ENCODE measurements around the gene NPC1.

NPC1 gene

DNA sequence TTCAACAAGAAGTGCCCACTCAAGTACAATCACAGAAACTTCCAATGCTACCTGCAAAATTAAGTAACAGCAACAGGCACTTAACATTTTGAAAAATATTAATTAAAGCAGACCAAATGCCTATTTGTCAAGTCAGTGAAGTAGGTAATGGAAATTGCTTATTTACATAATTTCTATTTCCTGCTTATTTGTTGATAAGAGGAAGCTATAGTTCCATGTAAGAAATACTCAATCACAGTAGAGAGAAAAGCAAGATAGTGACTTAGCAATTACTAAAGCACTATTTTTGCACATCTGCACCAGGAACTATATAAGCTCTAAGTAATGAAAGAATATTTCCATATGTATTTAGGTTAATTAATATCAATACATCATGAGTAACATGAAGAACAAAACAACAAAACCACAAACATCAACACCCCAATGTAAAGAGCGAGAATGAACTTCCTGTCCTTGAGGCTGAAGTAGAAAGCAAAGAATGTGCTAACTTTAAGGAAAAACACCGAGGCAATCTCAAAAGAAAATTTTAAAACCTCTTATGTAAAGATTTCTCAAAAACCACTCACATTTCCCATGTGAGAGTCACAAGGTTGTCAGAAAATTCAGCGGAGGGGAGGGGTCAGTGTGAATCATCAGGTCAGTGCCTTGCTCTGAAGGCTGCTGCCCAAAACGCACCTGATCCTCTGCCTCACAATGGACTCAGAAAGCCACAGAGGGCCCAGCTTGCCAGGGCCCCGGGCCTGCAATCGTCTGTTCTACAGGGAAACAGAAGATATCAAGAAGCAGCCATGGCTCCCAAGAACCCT is 12.5 kb downstream of the NPC1 start:
- TF ChIP-seq CTCF (IDR thresholded peaks at IDR 0.05; ENCODE audit: low read depth, low read length), result no peak
- no peak overlapping the region for H3K4me3 ChIP-seq (ENCODE audit: low read depth, low read length)

DNA sequence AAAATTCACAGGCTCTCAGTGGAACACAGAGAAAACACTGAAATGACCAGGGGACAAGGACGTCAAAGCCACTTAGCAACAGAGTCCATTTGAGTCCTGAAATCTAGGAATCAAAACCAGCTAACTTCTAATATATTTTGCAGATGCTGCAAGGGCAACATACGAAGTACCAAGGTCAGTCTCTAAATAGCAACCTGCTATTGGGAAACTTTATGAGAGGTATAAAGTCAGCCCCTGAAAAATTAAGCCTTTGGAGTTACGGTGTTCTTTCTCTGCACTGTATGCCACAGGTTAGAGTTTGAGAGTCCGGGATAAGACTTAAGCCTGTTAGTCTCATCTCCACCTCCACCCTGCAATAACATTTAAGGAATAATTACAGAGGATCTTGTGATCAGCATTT is 13.3 kb downstream of the NPC1 start:
- TF ChIP-seq CTCF (IDR thresholded peaks at IDR 0.05; ENCODE audit: low read depth, low read length), result no peak
- H3K4me3 ChIP-seq (ENCODE audit: low read depth, low read length), result no peak overlapping the region

- no peak for TF ChIP-seq CTCF (IDR thresholded peaks at IDR 0.05; ENCODE audit: low read depth, low read length)
- H3K4me3 ChIP-seq (ENCODE audit: low read depth, low read length), result no peak overlapping the region
These were observed 13.7 kb downstream of the NPC1 start for GRCh38 chr18:23572570-23572969.

- TF ChIP-seq CTCF (IDR thresholded peaks at IDR 0.05; ENCODE audit: low read depth, low read length), result no peak
- H3K4me3 ChIP-seq (ENCODE audit: low read depth, low read length), result no peak overlapping the region
These were observed 14.3 kb downstream of the NPC1 start for GRCh38 chr18:23572012-23572411.

- no peak for TF ChIP-seq CTCF (IDR thresholded peaks at IDR 0.05; ENCODE audit: low read depth, low read length)
These were observed 15.3 kb downstream of the NPC1 start for GRCh38 chr18:23570912-23571504.

GRCh38 chr18:23569299-23570063 is 16.8 kb downstream of the NPC1 start:
- no peak overlapping the region for H3K4me3 ChIP-seq (ENCODE audit: low read depth, low read length)
- no peak for TF ChIP-seq CTCF (IDR thresholded peaks at IDR 0.05; ENCODE audit: low read depth, low read length)

More at GRCh38 chr18:23570912-23571504, 15.3 kb downstream of the NPC1 start:
- no peak overlapping the region for H3K4me3 ChIP-seq (ENCODE audit: low read depth, low read length)

Measured in WI38 (cell line).